Mesendoderm (in vitro differentiated cells): ENCODE results near the gene DESI2.

Experiments
- DNase-seq: peaks from one replicate; pipeline ENCODE4 v3.0.0; 2013
- H2AK5ac ChIP-seq: 2 replicates; pipeline ENCODE4 v1.6.1; 2013; ENCODE audit warnings: low read length, inconsistent platforms
- H2BK120ac ChIP-seq: 2 replicates; pipeline ENCODE4 v1.6.1; 2013; ENCODE audit warnings: low read depth, mild to moderate bottlenecking, low read length, moderate library complexity, mixed read lengths
- H2BK15ac ChIP-seq: replicated peaks from 2 replicates; pipeline ENCODE4 v1.6.1; 2013; ENCODE audit warnings: low read depth, mild to moderate bottlenecking, moderate library complexity
- H2BK5ac ChIP-seq: 2 replicates; pipeline ENCODE4 v1.6.1; 2013; ENCODE audit warnings: low read length, inconsistent platforms
- H3K18ac ChIP-seq: 2 replicates; pipeline ENCODE4 v1.6.1; 2013; ENCODE audit warnings: mild to moderate bottlenecking, low read length, mixed read lengths
- H3K23ac ChIP-seq: one replicate; pipeline ENCODE4 v1.6.1; 2013; ENCODE audit warnings: low read length
- H3K27ac ChIP-seq: 2 replicates; pipeline ENCODE4 v1.5.1; 2013; ENCODE audit warnings: low read depth, mild to moderate bottlenecking, inconsistent platforms, low read length, moderate library complexity
- H3K27me3 ChIP-seq: 2 replicates; pipeline ENCODE4 v1.6.1; 2013; ENCODE audit warnings: low read length, control low read depth, mild to moderate bottlenecking, inconsistent platforms; ENCODE audit not compliant: insufficient read depth, poor library complexity
- H3K36me3 ChIP-seq: 2 replicates; pipeline ENCODE4 v1.6.1; 2013; ENCODE audit warnings: low read length, inconsistent platforms; ENCODE audit not compliant: control insufficient read depth, insufficient read depth
- H3K4ac ChIP-seq: one replicate; pipeline ENCODE4 v1.6.1; 2013; ENCODE audit warnings: low read depth, mild to moderate bottlenecking, low read length, moderate library complexity
- H3K4me1 ChIP-seq: 2 replicates; pipeline ENCODE4 v1.6.1; 2013; ENCODE audit warnings: low read depth, low read length, inconsistent platforms; ENCODE audit not compliant: control insufficient read depth
- H3K4me2 ChIP-seq: 2 replicates; pipeline ENCODE4 v1.6.1; 2013; ENCODE audit warnings: low read length
- H3K4me3 ChIP-seq: 2 replicates; pipeline ENCODE4 v1.5.1; 2013; ENCODE audit warnings: mild to moderate bottlenecking, low read length
- H3K56ac ChIP-seq: one replicate; pipeline ENCODE4 v1.6.1; 2013; ENCODE audit warnings: low read length
- H3K79me1 ChIP-seq: 2 replicates; pipeline ENCODE4 v1.6.1; 2013; ENCODE audit warnings: low read length, inconsistent platforms
- H3K79me2 ChIP-seq: 2 replicates; pipeline ENCODE4 v1.6.1; 2013; ENCODE audit warnings: mild to moderate bottlenecking, low read length; ENCODE audit not compliant: control insufficient read depth, insufficient read depth
- H3K9ac ChIP-seq: 2 replicates; pipeline ENCODE4 v1.6.1; 2013; ENCODE audit warnings: low read length, inconsistent platforms
- H4K5ac ChIP-seq: one replicate; pipeline ENCODE4 v1.6.1; 2013; ENCODE audit warnings: low read length
- H4K8ac ChIP-seq: one replicate; pipeline ENCODE4 v1.6.1; 2013; ENCODE audit warnings: low read depth, mild to moderate bottlenecking, control low read depth, low read length, moderate library complexity
- WGBS: extraction: QIAGEN DNeasy Blood & Tissue Kit; methylation state at CpG from one replicate; pipeline ENCODE4 v1.1.7; 2013; ENCODE audit warnings: low lambda C conversion rate, missing lambda C conversion rate; ENCODE audit not compliant: insufficient coverage; ENCODE audit errors: extremely low coverage; 5-methylcytosine and 5-hydroxymethylcytosine counted together

DESI2 gene

GRCh38 chr1:244709476-244710368 is 56.8 kb downstream of the DESI2 start:
- WGBS: no CpG with 5 or more reads among the region's 2 CpGs
- no peak overlapping the region for H3K56ac ChIP-seq
- H3K4me2 ChIP-seq: no peak overlapping the region
- no peak overlapping the region for H2BK15ac ChIP-seq
- H3K18ac ChIP-seq: no peak overlapping the region
- peaks cover 4% of the 10 kb centered on the region for H3K36me3 ChIP-seq
- no peak overlapping the region for H3K4ac ChIP-seq
- no peak for DNase-seq
- no peak overlapping the region for H3K27ac ChIP-seq
- no peaks in the 10 kb centered on the region for H3K4me1 ChIP-seq
- no peak overlapping the region for H2BK120ac ChIP-seq
- H3K23ac ChIP-seq: no peak overlapping the region
- no peaks in the 10 kb centered on the region for H3K79me2 ChIP-seq
- no peaks in the 10 kb centered on the region for H3K27me3 ChIP-seq
- H3K79me1 ChIP-seq: no peaks in the 10 kb centered on the region
- H3K4me3 ChIP-seq: no peak overlapping the region
- H3K9ac ChIP-seq: no peak overlapping the region
- no peak overlapping the region for H4K5ac ChIP-seq
- no peak overlapping the region for H2AK5ac ChIP-seq
- H4K8ac ChIP-seq: no peak overlapping the region
- no peak overlapping the region for H2BK5ac ChIP-seq

GRCh38 chr1:244710474-244711062 is 57.6 kb downstream of the DESI2 start:
- Histone ChIP-seq H3K79me1 (no peaks in the 10 kb centered on the region), H3K23ac (no peak overlapping the region), H2BK120ac (no peak overlapping the region), H3K4me3 (no peak overlapping the region), H3K4ac (no peak overlapping the region), H2AK5ac (no peak overlapping the region), H4K5ac (no peak overlapping the region), H3K27me3 (no peaks in the 10 kb centered on the region), H3K18ac (no peak overlapping the region), H3K4me2 (no peak overlapping the region), H3K4me1 (no peaks in the 10 kb centered on the region), H2BK5ac (no peak overlapping the region), H3K56ac (no peak overlapping the region), H3K9ac (no peak overlapping the region), H2BK15ac (no peak overlapping the region), H3K79me2 (no peaks in the 10 kb centered on the region), H4K8ac (no peak overlapping the region), H3K27ac (no peak overlapping the region), H3K36me3 (peaks cover 4% of the 10 kb centered on the region)
- DNase-seq: no peak
- WGBS: no CpG with 5 or more reads among the region's 2 CpGs

- no peaks in the 10 kb centered on the region for H3K79me1 ChIP-seq
- H4K5ac ChIP-seq: no peak overlapping the region
- H3K79me2 ChIP-seq: no peaks in the 10 kb centered on the region
- H3K18ac ChIP-seq: no peak overlapping the region
- no CpG with 5 or more reads among the region's 7 CpGs for WGBS
- H3K4me3 ChIP-seq: no peak overlapping the region
- H2BK5ac ChIP-seq: no peak overlapping the region
- DNase-seq: no peak
- H3K27me3 ChIP-seq: no peaks in the 10 kb centered on the region
- no peak overlapping the region for H4K8ac ChIP-seq
- H3K4me2 ChIP-seq: no peak overlapping the region
- H3K23ac ChIP-seq: no peak overlapping the region
- H3K4me1 ChIP-seq: no peaks in the 10 kb centered on the region
- H3K4ac ChIP-seq: no peak overlapping the region
- no peak overlapping the region for H2BK15ac ChIP-seq
- H3K9ac ChIP-seq: no peak overlapping the region
- H3K27ac ChIP-seq: no peak overlapping the region
- no peak overlapping the region for H2AK5ac ChIP-seq
- H2BK120ac ChIP-seq: no peak overlapping the region
- no peak overlapping the region for H3K56ac ChIP-seq
- no peaks in the 10 kb centered on the region for H3K36me3 ChIP-seq
These were observed 59.7 kb downstream of the DESI2 start for GRCh38 chr1:244712669-244713068.

DNA sequence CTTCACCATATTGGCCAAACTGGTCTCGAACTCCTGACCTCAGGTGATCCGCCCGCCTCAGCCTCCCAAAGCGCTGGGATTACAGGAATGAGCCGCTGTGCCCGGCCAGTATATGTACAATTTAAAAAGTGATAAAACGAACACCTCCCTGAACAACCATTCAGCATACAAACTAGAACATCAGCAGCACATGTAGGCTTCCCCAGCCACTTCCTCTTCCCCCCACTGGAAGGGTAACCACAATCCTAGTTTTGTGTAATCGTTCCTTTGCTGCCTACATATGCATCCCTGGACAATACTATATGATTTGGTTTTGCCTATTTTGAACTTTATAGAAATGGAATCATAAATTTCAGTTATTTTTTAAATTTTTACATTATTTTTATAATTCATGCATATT is 60.4 kb downstream of the DESI2 start:
- DNase-seq: no peak
- Histone ChIP-seq H3K23ac (no peak overlapping the region), H3K9ac (no peak overlapping the region), H3K27me3 (no peaks in the 10 kb centered on the region), H3K27ac (no peak overlapping the region), H2BK5ac (no peak overlapping the region), H3K36me3 (no peaks in the 10 kb centered on the region), H3K18ac (no peak overlapping the region), H3K79me1 (no peaks in the 10 kb centered on the region), H3K4me2 (no peak overlapping the region), H3K56ac (no peak overlapping the region), H3K4me1 (no peaks in the 10 kb centered on the region), H4K8ac (no peak overlapping the region), H3K4ac (no peak overlapping the region), H3K4me3 (no peak overlapping the region), H2BK15ac (no peak overlapping the region), H2AK5ac (no peak overlapping the region), H2BK120ac (no peak overlapping the region), H4K5ac (no peak overlapping the region), H3K79me2 (no peaks in the 10 kb centered on the region)
- no CpG with 5 or more reads among the region's 8 CpGs for WGBS

DNA sequence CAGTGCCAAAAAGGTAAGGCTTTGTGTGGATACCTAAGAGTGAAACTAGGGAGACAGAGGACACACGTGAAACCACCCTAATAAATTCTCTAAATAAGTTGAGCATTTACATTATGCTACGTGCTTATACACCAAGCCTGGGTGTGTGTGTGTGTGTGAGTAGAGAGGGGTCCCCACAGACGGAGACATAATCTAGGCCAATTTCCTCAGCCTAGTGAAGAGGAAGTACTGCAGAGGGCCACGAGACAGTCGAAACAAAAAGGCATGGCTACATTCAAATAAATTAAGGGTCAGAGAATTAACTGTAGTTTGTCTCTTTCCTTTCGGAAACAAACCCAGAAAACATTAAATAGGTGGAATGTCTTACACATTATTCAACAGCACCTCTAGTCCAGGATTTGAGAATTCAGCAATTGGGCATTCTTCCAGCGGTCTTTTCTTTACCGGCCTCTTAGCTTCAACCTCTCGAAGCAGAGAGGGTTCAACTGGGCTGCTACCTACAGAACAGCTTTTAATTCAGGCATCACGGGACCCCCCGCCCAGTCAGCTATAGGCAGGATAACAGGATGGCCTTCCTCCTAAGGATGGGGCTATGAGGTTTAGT is 75.0 kb downstream of the DESI2 start:
- H2BK15ac ChIP-seq: no peak overlapping the region
- no peak overlapping the region for H3K4me2 ChIP-seq
- H3K36me3 ChIP-seq: no peaks in the 10 kb centered on the region
- H3K27me3 ChIP-seq: no peaks in the 10 kb centered on the region
- H3K18ac ChIP-seq: no peak overlapping the region
- H3K23ac ChIP-seq: no peak overlapping the region
- peaks cover 2% of the 10 kb centered on the region for H3K4me1 ChIP-seq
- no peak overlapping the region for H4K8ac ChIP-seq
- no peak for DNase-seq
- H2BK5ac ChIP-seq: no peak overlapping the region
- WGBS: no CpG with 5 or more reads among the region's 11 CpGs
- H3K79me2 ChIP-seq: no peaks in the 10 kb centered on the region
- H3K56ac ChIP-seq: no peak overlapping the region
- no peak overlapping the region for H2BK120ac ChIP-seq
- H3K9ac ChIP-seq: no peak overlapping the region
- no peak overlapping the region for H3K4me3 ChIP-seq
- no peaks in the 10 kb centered on the region for H3K79me1 ChIP-seq
- no peak overlapping the region for H3K27ac ChIP-seq
- H4K5ac ChIP-seq: no peak overlapping the region
- no peak overlapping the region for H2AK5ac ChIP-seq
- no peak overlapping the region for H3K4ac ChIP-seq
